ENCODE measurements around the gene PCDHA12.

GRCh38 chr5:140923601-140924000, 48.5 kb downstream of the PCDHA12 start:
- TF ChIP-seq CTCF (IDR thresholded peaks at IDR 0.05; ENCODE audit: low read depth, low read length, missing input control) (no peak), RXRA (IDR thresholded peaks at IDR 0.05) (no peak), ZBTB33 (IDR thresholded peaks at IDR 0.05) (no peak), ATF3 (IDR thresholded peaks at IDR 0.05) (no peak), REST (IDR thresholded peaks at IDR 0.05) (no peak)

Measured in liver (tissue), 3 donors.